Endothelial cell (in vitro differentiated cells): ENCODE measurements around the gene TMEM9B. TPM values are rescaled to one million over a fixed set of nuclear protein-coding genes. Genes with fewer than 3 reads are reported as not detected.
A peak's percentile ranks its signal among the peaks of the same experiment; 100 is the strongest.

Experiments used
- DNase-seq: peaks from one replicate; pipeline ENCODE4 v3.0.0; 2021; ENCODE audit warnings: low spot score
- H3K27ac Mint-ChIP-seq: one replicate; pipeline ENCODE4 v1.8.0; 2021; ENCODE audit warnings: mixed read lengths, inconsistent platforms; ENCODE audit not compliant: unreplicated experiment
- H3K27me3 Mint-ChIP-seq: one replicate; pipeline ENCODE4 v1.8.0; 2021; ENCODE audit warnings: mild to moderate bottlenecking, moderate library complexity, mixed read lengths, inconsistent platforms; ENCODE audit not compliant: unreplicated experiment
- H3K36me3 Mint-ChIP-seq: one replicate; pipeline ENCODE4 v1.8.0; 2021; ENCODE audit warnings: mild to moderate bottlenecking, low read depth, mixed read lengths, inconsistent platforms; ENCODE audit not compliant: unreplicated experiment
- H3K4me1 Mint-ChIP-seq: one replicate; pipeline ENCODE4 v1.8.0; 2021; ENCODE audit warnings: mild to moderate bottlenecking, mixed read lengths, inconsistent platforms; ENCODE audit not compliant: unreplicated experiment
- H3K4me3 Mint-ChIP-seq: one replicate; pipeline ENCODE4 v1.8.0; 2021; ENCODE audit warnings: mild to moderate bottlenecking, mixed read lengths, inconsistent platforms; ENCODE audit not compliant: unreplicated experiment
- H3K9me3 Mint-ChIP-seq: one replicate; pipeline ENCODE4 v1.8.0; 2021; ENCODE audit warnings: mixed read lengths, inconsistent platforms; ENCODE audit not compliant: unreplicated experiment
- total RNA-seq: library from RNA; stranded (reverse); fragmentation: NEBNext Ultra II Directional; extraction: Animal tissue kit (Norgen Biotek cat#: 25700); gene quantifications from one replicate; pipeline ENCODE4 v1.2.1, GENCODE V29; 2021; ENCODE audit not compliant: unreplicated experiment
- TF ChIP-seq, protein P1 (sequence below): fragments of 200-600 bp; sonication (generic); IDR thresholded peaks from one replicate; pipeline ENCODE4 v1.5.0; 2021; ENCODE audit warnings: antibody characterized with exemption; ENCODE audit not compliant: unreplicated experiment

The TMEM9B gene
- total RNA-seq, 1 donor from 2014 or later = 23.4 TPM

DNA sequence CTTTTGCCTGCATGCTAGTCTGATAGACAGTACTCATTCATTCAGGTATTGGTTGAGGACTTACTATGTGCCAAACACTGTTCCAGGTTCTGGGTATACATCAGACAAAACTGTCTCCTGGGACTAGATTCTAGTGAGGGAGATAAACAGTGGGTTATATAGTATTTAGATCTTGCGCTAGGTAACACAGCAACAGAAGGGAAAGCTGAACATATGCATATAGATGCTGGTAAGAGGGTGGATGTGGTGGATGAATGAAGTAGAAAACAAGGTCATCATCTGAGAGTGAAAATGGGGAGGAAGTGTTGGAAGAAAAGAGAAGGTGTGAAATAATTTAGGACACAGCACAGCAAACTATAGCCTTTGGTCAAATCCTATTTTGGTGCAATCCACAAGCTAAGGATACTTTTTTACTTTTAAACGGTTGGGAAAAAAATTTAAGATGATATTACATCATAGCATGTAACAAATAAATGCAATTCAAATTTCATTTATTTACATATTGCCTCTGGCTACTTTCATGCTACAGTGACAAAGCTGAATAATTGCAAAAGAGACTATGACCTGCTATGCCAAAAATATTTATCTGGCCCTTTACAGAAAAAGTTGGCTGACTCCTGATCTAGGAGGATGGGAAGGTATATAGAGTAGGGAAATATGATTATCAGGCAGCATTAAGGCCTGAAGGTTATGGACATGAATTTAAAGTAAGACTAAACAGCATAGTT lies 7.1 kb upstream of the TMEM9B start:
- TF ChIP-seq, protein P1, sequence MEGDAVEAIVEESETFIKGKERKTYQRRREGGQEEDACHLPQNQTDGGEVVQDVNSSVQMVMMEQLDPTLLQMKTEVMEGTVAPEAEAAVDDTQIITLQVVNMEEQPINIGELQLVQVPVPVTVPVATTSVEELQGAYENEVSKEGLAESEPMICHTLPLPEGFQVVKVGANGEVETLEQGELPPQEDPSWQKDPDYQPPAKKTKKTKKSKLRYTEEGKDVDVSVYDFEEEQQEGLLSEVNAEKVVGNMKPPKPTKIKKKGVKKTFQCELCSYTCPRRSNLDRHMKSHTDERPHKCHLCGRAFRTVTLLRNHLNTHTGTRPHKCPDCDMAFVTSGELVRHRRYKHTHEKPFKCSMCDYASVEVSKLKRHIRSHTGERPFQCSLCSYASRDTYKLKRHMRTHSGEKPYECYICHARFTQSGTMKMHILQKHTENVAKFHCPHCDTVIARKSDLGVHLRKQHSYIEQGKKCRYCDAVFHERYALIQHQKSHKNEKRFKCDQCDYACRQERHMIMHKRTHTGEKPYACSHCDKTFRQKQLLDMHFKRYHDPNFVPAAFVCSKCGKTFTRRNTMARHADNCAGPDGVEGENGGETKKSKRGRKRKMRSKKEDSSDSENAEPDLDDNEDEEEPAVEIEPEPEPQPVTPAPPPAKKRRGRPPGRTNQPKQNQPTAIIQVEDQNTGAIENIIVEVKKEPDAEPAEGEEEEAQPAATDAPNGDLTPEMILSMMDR = no peak
- Mint-ChIP-seq H3K36me3 (no peaks in the 10 kb centered on the region), H3K4me3 (no peak overlapping the region), H3K27me3 (no peaks in the 10 kb centered on the region), H3K9me3 (no peaks in the 10 kb centered on the region), H3K27ac (no peak overlapping the region), H3K4me1 (no peaks in the 10 kb centered on the region)
- DNase-seq = no peak

DNA sequence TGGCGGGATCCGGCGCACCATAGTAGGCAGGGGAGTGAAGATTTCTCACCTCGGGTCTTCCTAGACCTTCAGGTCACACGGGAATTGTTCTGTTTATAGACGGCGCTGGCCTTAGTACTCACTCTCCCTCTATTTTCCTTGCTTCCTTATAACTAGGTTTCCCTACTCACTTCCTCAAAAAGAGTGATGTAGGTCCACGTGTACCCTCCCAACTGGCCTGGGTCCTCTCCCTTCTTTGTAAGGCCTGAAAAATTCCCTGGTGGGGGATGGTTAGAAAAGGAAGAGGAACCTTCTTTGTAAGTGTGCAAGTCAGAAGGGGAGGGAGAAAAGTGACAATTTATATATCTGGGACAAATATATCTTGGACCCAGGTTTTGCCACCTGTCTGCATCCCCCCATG lies 2.9 kb upstream of the TMEM9B start:
- Mint-ChIP-seq H3K9me3 (no peaks in the 10 kb centered on the region), H3K27ac (no peak overlapping the region), H3K36me3 (no peaks in the 10 kb centered on the region), H3K4me1 (peaks cover 16% of the 10 kb centered on the region), H3K27me3 (peaks cover 6% of the 10 kb centered on the region), H3K4me3 (no peak overlapping the region)
- TF ChIP-seq, protein P1 = no peak
- no peak for DNase-seq

DNA sequence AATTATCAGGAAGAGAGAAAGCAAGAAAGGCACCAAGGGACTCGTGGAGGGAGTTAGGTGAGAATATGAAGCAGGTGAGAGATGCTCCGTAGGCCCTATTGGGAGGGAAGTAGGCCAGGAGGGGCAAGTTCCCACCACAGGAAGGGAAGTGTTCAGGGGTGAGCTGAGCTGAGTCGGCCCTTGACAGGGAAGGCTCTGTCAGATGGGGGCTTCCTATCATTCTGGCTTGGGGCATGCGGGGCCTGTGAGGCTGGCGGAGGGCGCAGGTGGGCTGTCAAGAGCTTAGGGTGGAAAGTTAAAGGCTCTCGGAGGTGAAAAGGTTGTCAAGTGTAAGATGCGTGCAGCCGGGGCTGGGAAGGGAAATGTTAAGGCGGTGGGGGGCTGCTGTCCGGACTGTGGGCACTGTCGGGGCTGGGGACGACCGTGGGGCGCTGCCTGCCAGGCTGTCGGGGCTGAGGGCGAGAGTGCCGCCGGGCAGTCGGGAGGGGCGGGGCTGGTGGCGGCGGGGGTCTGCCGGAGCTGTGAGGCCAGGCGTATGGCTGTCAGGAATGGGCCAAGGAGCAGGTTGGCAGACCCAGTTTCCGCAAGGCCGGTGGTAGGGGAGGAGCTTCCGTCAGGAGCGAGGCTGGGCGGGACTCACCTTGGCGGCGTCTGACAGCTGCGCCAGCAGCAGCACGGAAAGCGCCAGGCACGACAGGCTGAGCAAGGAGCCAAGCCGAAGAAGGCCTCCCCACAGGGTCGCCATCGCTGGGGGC lies 496 bp downstream of the TMEM9B start:
- Mint-ChIP-seq H3K9me3 (no peaks in the 10 kb centered on the region), H3K27me3 (peaks cover 6% of the 10 kb centered on the region), H3K4me3 (peak overlapping the region; percentile 97), H3K36me3 (no peaks in the 10 kb centered on the region), H3K27ac (peak overlapping the region; percentile 94), H3K4me1 (peaks cover 16% of the 10 kb centered on the region)
- peak; percentile 62 for DNase-seq
- TF ChIP-seq, protein P1 = no peak

DNA sequence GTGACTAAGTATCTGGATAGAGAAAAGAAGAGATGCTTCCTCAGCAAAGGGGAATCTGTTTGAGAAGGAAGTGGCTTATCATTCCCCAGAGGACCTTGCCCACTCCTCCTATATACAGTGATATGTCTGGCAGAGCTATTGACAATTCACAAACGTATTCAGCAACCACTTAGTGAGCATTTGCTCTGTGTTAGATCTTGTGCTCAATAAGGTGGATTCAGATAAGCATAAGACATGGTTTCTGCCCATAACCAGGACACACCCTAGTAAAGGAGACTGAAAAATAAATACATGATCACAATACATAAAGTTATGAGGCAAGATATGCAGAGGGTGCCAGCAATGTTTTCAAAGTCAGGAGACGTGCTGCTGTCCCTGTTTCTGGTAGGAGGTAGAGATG lies 1.4 kb downstream of the TMEM9B start:
- Mint-ChIP-seq H3K27me3 (peaks cover 6% of the 10 kb centered on the region), H3K4me1 (peaks cover 16% of the 10 kb centered on the region), H3K9me3 (no peaks in the 10 kb centered on the region), H3K4me3 (peak overlapping the region; percentile 28), H3K36me3 (no peaks in the 10 kb centered on the region), H3K27ac (peak overlapping the region; percentile 39)
- TF ChIP-seq, protein P1 = no peak
- no peak for DNase-seq

DNA sequence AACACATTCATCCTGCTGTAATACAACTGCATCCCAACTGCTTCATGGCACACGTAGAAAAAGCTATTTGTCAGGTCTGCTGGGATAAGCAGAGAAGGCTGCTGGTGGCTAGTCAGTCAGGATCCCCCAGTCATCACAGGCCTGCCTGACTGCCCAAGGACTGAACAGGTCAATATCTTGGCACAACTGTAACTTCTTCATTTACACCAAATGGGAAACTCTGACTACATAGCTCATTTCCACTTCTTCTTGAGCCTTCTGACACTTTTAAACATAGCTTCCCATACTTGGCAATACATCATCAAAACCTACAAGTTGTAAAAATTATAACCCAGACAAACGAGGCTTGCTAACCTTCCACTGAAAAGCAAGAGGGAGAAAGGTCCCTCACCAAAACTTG lies 2.8 kb downstream of the TMEM9B start:
- Mint-ChIP-seq H3K27me3 (peaks cover 6% of the 10 kb centered on the region), H3K9me3 (no peaks in the 10 kb centered on the region), H3K4me3 (no peak overlapping the region), H3K27ac (no peak overlapping the region), H3K4me1 (peaks cover 16% of the 10 kb centered on the region), H3K36me3 (no peaks in the 10 kb centered on the region)
- TF ChIP-seq, protein P1 = no peak
- DNase-seq = no peak
